Measurements from ENCODE around the gene PROB1.
"Not testable (repeated sequence)": the region's sequence is repeated elsewhere in the genome, so short reads cannot be mapped to it uniquely, and the experiment has no call there.

The PROB1 gene

GRCh38 chr5:139377226-139377625 lies 17.7 kb downstream of the PROB1 start:
- no peak for DNase-seq

- no peak for DNase-seq
Measured at GRCh38 chr5:139376364-139376763, 18.5 kb downstream of the PROB1 start.

- no peak for DNase-seq
Measured at GRCh38 chr5:139374909-139375308, 20.0 kb downstream of the PROB1 start.

GRCh38 chr5:139371482-139372435 lies 23.1 kb downstream of the PROB1 start:
- no peak for DNase-seq

GRCh38 chr5:139369181-139369580 lies 25.7 kb downstream of the PROB1 start:
- DNase-seq = no peak

- DNase-seq = no peak
Measured at GRCh38 chr5:139368613-139369012, 26.3 kb downstream of the PROB1 start.

- no peak for DNase-seq
Measured at GRCh38 chr5:139364466-139364865, 30.4 kb downstream of the PROB1 start.

- DNase-seq = no peak
Measured at GRCh38 chr5:139363937-139364336, 31.0 kb downstream of the PROB1 start.

GRCh38 chr5:139361835-139362429 lies 33.0 kb downstream of the PROB1 start:
- no peak for DNase-seq

- DNase-seq = no peak
Measured at GRCh38 chr5:139360384-139360783, 34.5 kb downstream of the PROB1 start.

- no peak for DNase-seq
Measured at GRCh38 chr5:139358064-139358463, 36.8 kb downstream of the PROB1 start.

GRCh38 chr5:139355900-139356299 lies 39.0 kb downstream of the PROB1 start:
- DNase-seq = not testable (repeated sequence)

GRCh38 chr5:139354186-139354585 lies 40.7 kb downstream of the PROB1 start:
- no peak for DNase-seq

GRCh38 chr5:139347863-139348262 lies 47.0 kb downstream of the PROB1 start:
- DNase-seq = not testable (repeated sequence)

- not testable (repeated sequence) for DNase-seq
Measured at GRCh38 chr5:139345442-139345841, 49.5 kb downstream of the PROB1 start.

- no peak for DNase-seq
Measured at GRCh38 chr5:139344177-139344576, 50.7 kb downstream of the PROB1 start.

GRCh38 chr5:139343476-139343875 lies 51.4 kb downstream of the PROB1 start:
- DNase-seq = no peak

- DNase-seq = no peak
Measured at GRCh38 chr5:139342423-139342723, 52.5 kb downstream of the PROB1 start.

- peak; percentile 93 for DNase-seq
Measured at GRCh38 chr5:139341689-139342422, 53.0 kb downstream of the PROB1 start, which contains the start of gene PAIP2. Gene PAIP2, plus strand, starts transcription at chr5:139341854. Its CDS starts 21,931 bp downstream, at chr5:139363785.

- no peak for DNase-seq
Measured at GRCh38 chr5:139341187-139341688, 53.7 kb downstream of the PROB1 start.

All from NCI-H2171 treated with DMSO at 0.1 percent for 48 hours (cell line).